Testis (tissue), 3 donors: Measurements from ENCODE around the gene DYRK1A. TPM values are rescaled to one million over a fixed set of nuclear protein-coding genes. Genes with fewer than 3 reads are reported as not detected.

Experiments used
- DNase-seq: peaks from one replicate; pipeline ENCODE4 v3.0.0-alpha.2; 2019
- H3K27ac ChIP-seq, 2 donors: fragments of 200-600 bp; sonication (generic); one replicate each; pipeline ENCODE4 v1.5.1; 2019
- H3K27me3 ChIP-seq: fragments of 200-600 bp; sonication (generic); one replicate; pipeline ENCODE4 v1.5.1; 2019
- H3K36me3 ChIP-seq: fragments of 200-600 bp; sonication (generic); one replicate; pipeline ENCODE4 v1.5.1; 2017; ENCODE audit warnings: low read depth; ENCODE audit errors: missing control alignments
- H3K4me1 ChIP-seq: fragments of 200-600 bp; sonication (generic); one replicate; pipeline ENCODE4 v1.5.1; 2019
- H3K4me3 ChIP-seq, 2 donors: fragments of 200-600 bp; sonication (generic); one replicate each; pipeline ENCODE4 v1.5.1; 2017 to 2019
- H3K9me3 ChIP-seq: fragments of 200-600 bp; sonication (generic); one replicate; pipeline ENCODE4 v1.5.1; 2017
- CTCF ChIP-seq, 3 experiments: fragments of 450-650 bp in 2 of 3; fragments of 200-600 bp in 1 of 3; sonication (generic) in 1 of 3; IDR thresholded peaks; one replicate each; pipeline ENCODE4 v1.5.1; 2016 to 2019; ENCODE audit warnings: antibody characterized with exemption in 3 of 3, mild to moderate bottlenecking in 2 of 3, moderate library complexity in 1 of 3
- POLR2A ChIP-seq: fragments of 450-650 bp; IDR thresholded peaks from one replicate; pipeline ENCODE4 v1.6.1; 2017; ENCODE audit warnings: antibody characterized with exemption, mild to moderate bottlenecking, moderate library complexity
- WGBS, 2 donors: methylation state at CpG; one replicate each; pipeline ENCODE4 v1.1.5; 2018; 5-methylcytosine and 5-hydroxymethylcytosine counted together
- intact Hi-C: fragments of 100-400 bp; cut with DNase I; formaldehyde crosslinking; loops from one replicate; pipeline ENCODE4 v1.15.1; 2023; ENCODE audit warnings: low total_unique reads
- polyA plus RNA-seq: library from polyadenylated mRNA; stranded (reverse); fragments of 350-450 nt; fragmentation: Illumina TruSeq; extraction: RNeasy Lipid Tissue Mini Kit (QIAGEN cat#74804); gene quantifications from one replicate; pipeline ENCODE4 v1.2.3, GENCODE V29; 2014; ENCODE audit warnings: low read depth, low replicate concordance; ENCODE audit not compliant: insufficient read depth
- total RNA-seq, 2 donors: library from RNA; depleted of rRNA; stranded (reverse); fragments of >200 nt; gene quantifications; one replicate each; pipeline ENCODE4 v1.2.3, GENCODE V29; 2016

DYRK1A gene
- total and polyA plus RNA-seq, 3 donors from 2014 or later, result 68.6 to 166 (median 141) TPM

GRCh38 chr21:37346841-37347430, 19.6 kb upstream of the DYRK1A start:
- Histone ChIP-seq H3K27ac (no peak overlapping the region), H3K27me3 (no peaks in the 10 kb centered on the region), H3K36me3 (no peaks in the 10 kb centered on the region), H3K9me3 (no peaks in the 10 kb centered on the region), H3K4me1 (no peaks in the 10 kb centered on the region), H3K4me3 (no peak overlapping the region)
- no peak for TF ChIP-seq CTCF (IDR thresholded peaks at IDR 0.05)
- TF ChIP-seq POLR2A, result no peak
- intact Hi-C loops, result loop anchor here (10.0 kb wide), 1 partner anchor 208 kb away; no protein-coding TSS in a partner anchor
- 93% methylated on average over 2 of the region's 2 CpGs for WGBS, 2 donors
- DNase-seq, result no peak

GRCh38 chr21:37348664-37349063, 17.9 kb upstream of the DYRK1A start:
- 87 to 91% methylated on average over 2 of the region's 2 CpGs for WGBS, 2 donors
- H3K36me3 ChIP-seq, result no peaks in the 10 kb centered on the region
- intact Hi-C loops, result loop anchor here (10.0 kb wide), 1 partner anchor 206 kb away; no protein-coding TSS in a partner anchor
- TF ChIP-seq POLR2A, result no peak
- TF ChIP-seq CTCF (IDR thresholded peaks at IDR 0.05), result no peak
- H3K27me3 ChIP-seq, result no peaks in the 10 kb centered on the region
- no peaks in the 10 kb centered on the region for H3K4me1 ChIP-seq
- no peak overlapping the region for H3K4me3 ChIP-seq
- H3K27ac ChIP-seq, result no peak overlapping the region
- no peak for DNase-seq
- H3K9me3 ChIP-seq, result no peaks in the 10 kb centered on the region

- no peaks in the 10 kb centered on the region for H3K4me1 ChIP-seq
- H3K36me3 ChIP-seq, result no peaks in the 10 kb centered on the region
- intact Hi-C loops, result no loop called here
- no peak for DNase-seq
- TF ChIP-seq CTCF (IDR thresholded peaks at IDR 0.05), result no peak
- TF ChIP-seq POLR2A, result no peak
- no peak overlapping the region for H3K27ac ChIP-seq
- H3K4me3 ChIP-seq, result no peak overlapping the region
- no peaks in the 10 kb centered on the region for H3K27me3 ChIP-seq
- H3K9me3 ChIP-seq, result no peaks in the 10 kb centered on the region
These were observed 16.1 kb upstream of the DYRK1A start for GRCh38 chr21:37350472-37350871.

GRCh38 chr21:37356706-37357105, 9.9 kb upstream of the DYRK1A start:
- no peaks in the 10 kb centered on the region for H3K27me3 ChIP-seq
- H3K27ac ChIP-seq, result no peak overlapping the region
- intact Hi-C loops, result no loop called here
- no peak for TF ChIP-seq POLR2A
- no peak for TF ChIP-seq CTCF (IDR thresholded peaks at IDR 0.05)
- H3K9me3 ChIP-seq, result no peaks in the 10 kb centered on the region
- H3K4me3 ChIP-seq, result no peak overlapping the region
- H3K4me1 ChIP-seq, result no peaks in the 10 kb centered on the region
- WGBS, 2 donors, result 72 to 78% methylated on average over 5 of the region's 5 CpGs
- H3K36me3 ChIP-seq, result no peaks in the 10 kb centered on the region
- DNase-seq, result no peak

GRCh38 chr21:37357691-37358090, 8.9 kb upstream of the DYRK1A start:
- TF ChIP-seq CTCF (IDR thresholded peaks at IDR 0.05) (no peak), POLR2A (no peak)
- 66 to 74% methylated on average over 3 to 4 of the region's 4 CpGs for WGBS, 2 donors
- H3K27me3 ChIP-seq, result no peaks in the 10 kb centered on the region
- H3K9me3 ChIP-seq, result no peaks in the 10 kb centered on the region
- no peak overlapping the region for H3K27ac ChIP-seq
- no peak overlapping the region for H3K4me3 ChIP-seq
- no peaks in the 10 kb centered on the region for H3K4me1 ChIP-seq
- H3K36me3 ChIP-seq, result no peaks in the 10 kb centered on the region
- DNase-seq, result no peak
- intact Hi-C loops, result no loop called here
